Uterus (tissue), 2 donors: ENCODE data around the gene KRT31.

Experiments used
- POLR2A ChIP-seq, 2 donors: fragments of 450-650 bp; IDR thresholded peaks; one replicate each; pipeline ENCODE4 v1.6.1; 2016; ENCODE audit warnings: antibody characterized with exemption in 2 of 2, mild to moderate bottlenecking in 1 of 2, moderate library complexity in 1 of 2
- TF ChIP-seq, protein P1 (sequence below), 4 experiments: fragments of 200-600 bp in 2 of 4; fragments of 450-650 bp in 2 of 4; sonication (generic) in 2 of 4; IDR thresholded peaks; one replicate each; pipeline ENCODE4 v1.5.1; 2016 to 2019; ENCODE audit warnings: antibody characterized with exemption in 4 of 4, mild to moderate bottlenecking in 2 of 4, moderate library complexity in 1 of 4

DNA sequence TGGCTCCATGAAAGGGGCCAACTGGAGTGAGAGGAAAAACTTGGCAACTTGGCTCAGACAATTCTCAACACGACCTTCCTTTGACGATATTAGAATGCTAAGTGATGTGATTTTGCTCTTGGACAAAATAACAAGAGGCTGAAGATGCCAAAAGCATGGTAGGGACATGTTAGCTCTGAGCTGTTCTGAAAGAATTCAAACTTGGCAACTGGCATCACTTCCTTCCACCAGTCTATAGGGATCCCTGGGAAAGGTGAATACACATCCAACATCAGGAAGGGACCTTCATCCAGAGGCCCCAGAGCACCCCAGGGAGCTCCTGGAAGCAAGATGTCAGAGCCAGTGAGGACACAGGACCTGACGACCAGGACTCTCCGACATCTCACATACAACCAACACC lies 22.7 kb upstream of the KRT31 start:
- TF ChIP-seq, protein P1, sequence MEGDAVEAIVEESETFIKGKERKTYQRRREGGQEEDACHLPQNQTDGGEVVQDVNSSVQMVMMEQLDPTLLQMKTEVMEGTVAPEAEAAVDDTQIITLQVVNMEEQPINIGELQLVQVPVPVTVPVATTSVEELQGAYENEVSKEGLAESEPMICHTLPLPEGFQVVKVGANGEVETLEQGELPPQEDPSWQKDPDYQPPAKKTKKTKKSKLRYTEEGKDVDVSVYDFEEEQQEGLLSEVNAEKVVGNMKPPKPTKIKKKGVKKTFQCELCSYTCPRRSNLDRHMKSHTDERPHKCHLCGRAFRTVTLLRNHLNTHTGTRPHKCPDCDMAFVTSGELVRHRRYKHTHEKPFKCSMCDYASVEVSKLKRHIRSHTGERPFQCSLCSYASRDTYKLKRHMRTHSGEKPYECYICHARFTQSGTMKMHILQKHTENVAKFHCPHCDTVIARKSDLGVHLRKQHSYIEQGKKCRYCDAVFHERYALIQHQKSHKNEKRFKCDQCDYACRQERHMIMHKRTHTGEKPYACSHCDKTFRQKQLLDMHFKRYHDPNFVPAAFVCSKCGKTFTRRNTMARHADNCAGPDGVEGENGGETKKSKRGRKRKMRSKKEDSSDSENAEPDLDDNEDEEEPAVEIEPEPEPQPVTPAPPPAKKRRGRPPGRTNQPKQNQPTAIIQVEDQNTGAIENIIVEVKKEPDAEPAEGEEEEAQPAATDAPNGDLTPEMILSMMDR (IDR thresholded peaks at IDR 0.05) = no peak
- TF ChIP-seq POLR2A (IDR thresholded peaks at IDR 0.05) = no peak
